ENCODE measurements around the gene RIC8B.
A peak's percentile ranks its signal among the peaks of the same experiment; 100 is the strongest.

Gene RIC8B

DNA sequence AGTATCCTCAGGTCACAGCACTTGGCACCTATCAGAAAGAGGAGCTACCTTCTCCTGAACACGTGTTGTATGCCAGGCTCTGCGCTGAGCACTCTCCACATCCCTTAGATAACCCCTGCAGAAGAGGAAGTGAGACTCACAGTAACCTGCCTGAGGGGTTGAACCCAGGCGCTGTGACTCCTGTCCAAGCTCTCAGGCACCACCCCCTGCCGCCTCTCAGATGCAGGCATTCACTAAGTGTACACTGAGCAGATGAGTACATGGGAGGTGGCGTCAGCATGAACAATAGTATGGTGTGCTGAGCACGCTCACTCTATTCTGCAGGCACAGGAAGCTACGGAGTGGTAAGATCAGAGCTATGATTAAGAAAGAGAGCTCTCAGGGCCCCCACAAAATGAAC is 21.0 kb upstream of the RIC8B start:
- no peak for DNase-seq

DNA sequence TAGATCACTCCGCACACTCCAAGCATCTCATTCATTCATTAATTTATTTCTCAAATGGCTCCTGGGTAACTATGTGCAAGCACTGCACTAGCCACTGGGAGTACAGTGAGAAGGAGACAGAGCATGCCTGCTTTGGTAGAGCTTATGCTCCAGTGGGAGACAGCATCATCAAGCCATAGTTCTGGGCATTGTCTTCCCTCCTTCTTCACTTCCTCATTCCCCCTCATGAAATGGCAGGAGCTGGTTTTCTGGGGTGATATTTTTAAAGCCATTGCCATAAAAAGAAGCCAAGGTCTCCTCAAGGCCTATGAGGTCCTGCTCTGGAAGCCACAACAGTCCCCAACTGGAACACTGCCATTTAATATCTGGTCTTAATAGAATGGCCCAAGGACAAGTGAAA is 20.2 kb upstream of the RIC8B start:
- Histone ChIP-seq H3K4me3 (ENCODE audit: low read depth, low read length) (no peak overlapping the region), H3K36me3 (no peaks in the 10 kb centered on the region), H3K27me3 (ENCODE audit: insufficient read depth, low read depth, severe bottlenecking) (no peaks in the 10 kb centered on the region), H3K9me3 (ENCODE audit: severe bottlenecking) (no peaks in the 10 kb centered on the region), H3K27ac (no peak overlapping the region)
- no peak for DNase-seq
- TF ChIP-seq CTCF (IDR thresholded peaks at IDR 0.05; ENCODE audit: low read depth, low read length) = no peak

More for the DNA sequence above, 21.0 kb upstream of the RIC8B start:
- Histone ChIP-seq H3K36me3 (no peaks in the 10 kb centered on the region), H3K4me3 (ENCODE audit: low read depth, low read length) (no peak overlapping the region), H3K9me3 (ENCODE audit: severe bottlenecking) (no peaks in the 10 kb centered on the region), H3K27me3 (ENCODE audit: insufficient read depth, low read depth, severe bottlenecking) (no peaks in the 10 kb centered on the region), H3K27ac (no peak overlapping the region)
- TF ChIP-seq CTCF (IDR thresholded peaks at IDR 0.05; ENCODE audit: low read depth, low read length) = no peak

- no peak for DNase-seq
- Histone ChIP-seq H3K27me3 (ENCODE audit: insufficient read depth, low read depth, severe bottlenecking) (no peaks in the 10 kb centered on the region), H3K4me3 (ENCODE audit: low read depth, low read length) (no peak overlapping the region), H3K36me3 (no peaks in the 10 kb centered on the region), H3K9me3 (ENCODE audit: severe bottlenecking) (no peaks in the 10 kb centered on the region), H3K27ac (no peak overlapping the region)
- TF ChIP-seq CTCF (IDR thresholded peaks at IDR 0.05; ENCODE audit: low read depth, low read length) = no peak
Observed at GRCh38 chr12:106757623-106758348, 16.7 kb upstream of the RIC8B start.

GRCh38 chr12:106758349-106759110 is 16.0 kb upstream of the RIC8B start:
- no peaks in the 10 kb centered on the region for H3K27me3 ChIP-seq (ENCODE audit: insufficient read depth, low read depth, severe bottlenecking)
- no peaks in the 10 kb centered on the region for H3K9me3 ChIP-seq (ENCODE audit: severe bottlenecking)
- no peak overlapping the region for H3K27ac ChIP-seq
- H3K4me3 ChIP-seq (ENCODE audit: low read depth, low read length) = no peak overlapping the region
- no peaks in the 10 kb centered on the region for H3K36me3 ChIP-seq
- no peak for DNase-seq
- no peak for TF ChIP-seq CTCF (IDR thresholded peaks at IDR 0.05; ENCODE audit: low read depth, low read length)

- TF ChIP-seq CTCF (IDR thresholded peaks at IDR 0.05; ENCODE audit: low read depth, low read length) = no peak
- no peaks in the 10 kb centered on the region for H3K36me3 ChIP-seq
- no peak overlapping the region for H3K4me3 ChIP-seq (ENCODE audit: low read depth, low read length)
- DNase-seq = peak; percentile 43
- no peaks in the 10 kb centered on the region for H3K27me3 ChIP-seq (ENCODE audit: insufficient read depth, low read depth, severe bottlenecking)
- no peak overlapping the region for H3K27ac ChIP-seq
- no peaks in the 10 kb centered on the region for H3K9me3 ChIP-seq (ENCODE audit: severe bottlenecking)
Observed at GRCh38 chr12:106759526-106760183, 14.8 kb upstream of the RIC8B start.

Data from WERI-Rb-1 (cell line).